Measurements from ENCODE around the gene SH3D19.

The SH3D19 gene

GRCh38 chr4:151325111-151325948, at the start of gene SH3D19:
Gene SH3D19, minus strand, starts transcription at chr4:151325605. Its CDS starts 253 bp downstream, at chr4:151325352.
- TF ChIP-seq CTCF (conservative IDR thresholded peaks at IDR 0.05), result no peak
- peak within 1 kb of the TSS; percentile 94 for H3K27ac ChIP-seq

GRCh38 chr4:151362404-151363164, 37.2 kb upstream of the SH3D19 start:
- H3K27ac ChIP-seq, result peak overlapping the region; percentile 38; the same call in 1 of the 2 replicates
- TF ChIP-seq CTCF (conservative IDR thresholded peaks at IDR 0.05), result peak; percentile 96

- H3K27ac ChIP-seq, result no peak overlapping the region
- TF ChIP-seq CTCF (conservative IDR thresholded peaks at IDR 0.05), result no peak
Measured at GRCh38 chr4:151361966-151362365, 36.6 kb upstream of the SH3D19 start.

- H3K27ac ChIP-seq, result no peak overlapping the region
- TF ChIP-seq CTCF (conservative IDR thresholded peaks at IDR 0.05), result no peak
Measured at GRCh38 chr4:151361126-151361525, 35.7 kb upstream of the SH3D19 start.

GRCh38 chr4:151359576-151359975, 34.2 kb upstream of the SH3D19 start:
- no peak overlapping the region for H3K27ac ChIP-seq
- TF ChIP-seq CTCF (conservative IDR thresholded peaks at IDR 0.05), result no peak

- TF ChIP-seq CTCF (conservative IDR thresholded peaks at IDR 0.05), result no peak
- H3K27ac ChIP-seq, result no peak overlapping the region
Measured at GRCh38 chr4:151358266-151358665, 32.9 kb upstream of the SH3D19 start.

- no peak overlapping the region for H3K27ac ChIP-seq
Measured at GRCh38 chr4:151356510-151356909, 31.1 kb upstream of the SH3D19 start.

More at GRCh38 chr4:151356510-151356909, 31.1 kb upstream of the SH3D19 start:
- no peak for TF ChIP-seq CTCF (conservative IDR thresholded peaks at IDR 0.05)
